ENCODE data around the gene FRMD6.
"Not testable (repeated sequence)": the region's sequence is repeated elsewhere in the genome, so short reads cannot be mapped to it uniquely, and the experiment has no call there.

- TF ChIP-seq TAF1 (IDR thresholded peaks at IDR 0.05; ENCODE audit: low read depth); POLR2AphosphoS5 (IDR thresholded peaks at IDR 0.05); EZH2 (IDR thresholded peaks at IDR 0.05; ENCODE audit: borderline replicate concordance, insufficient read depth, low read length, poor library complexity, severe bottlenecking); CTCF (IDR thresholded peaks at IDR 0.05; ENCODE audit: poor library complexity, severe bottlenecking): not testable (repeated sequence)
These were observed 114.9 kb downstream of the FRMD6 start for GRCh38 chr14:51766586-51766985.
